Renal cortical epithelial cell (primary cell): ENCODE results near the gene STK16. TPM values are rescaled to one million over a fixed set of nuclear protein-coding genes. Genes with fewer than 3 reads are reported as not detected.

Experiments
- DNase-seq: peaks from one replicate; pipeline ENCODE4 v3.0.0-alpha.2; 2011; ENCODE audit warnings: low read depth
- total RNA-seq: library from RNA; depleted of rRNA; stranded (reverse); fragments of >200 nt; gene quantifications from 2 replicates; pipeline ENCODE4 v1.2.3, GENCODE V29; 2014

The STK16 gene
- total RNA-seq, 1 donor from 2014 or later: 52.7 TPM

DNA sequence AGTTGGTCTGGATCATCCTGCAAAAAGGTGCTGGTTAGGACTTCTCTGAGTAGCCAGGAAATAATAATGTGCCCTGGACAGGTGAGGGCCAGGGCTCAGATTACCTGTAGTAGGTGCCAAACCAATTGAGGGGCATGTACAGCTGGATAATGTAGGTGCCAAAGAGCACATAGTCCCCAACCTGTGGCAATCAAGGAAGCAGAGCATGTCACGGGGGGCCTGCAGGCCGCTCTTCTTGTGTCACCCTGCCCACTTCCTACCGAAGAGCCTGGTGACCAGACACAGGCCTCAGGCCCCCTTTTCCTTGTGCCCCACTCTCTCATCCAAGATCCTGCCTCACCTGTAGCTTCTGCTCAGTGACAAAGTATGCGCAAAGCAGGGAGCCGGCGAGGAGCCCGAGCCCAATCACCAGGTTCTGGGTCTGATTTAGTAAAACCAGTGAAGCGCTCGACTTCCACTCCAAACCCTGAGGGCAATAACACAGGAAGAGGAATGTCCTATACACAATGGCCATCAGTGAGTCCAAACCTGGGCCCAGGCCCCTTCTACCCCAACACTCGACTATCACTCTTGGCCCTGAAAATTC lies 31.7 kb upstream of the STK16 start:
- no peak for DNase-seq

DNA sequence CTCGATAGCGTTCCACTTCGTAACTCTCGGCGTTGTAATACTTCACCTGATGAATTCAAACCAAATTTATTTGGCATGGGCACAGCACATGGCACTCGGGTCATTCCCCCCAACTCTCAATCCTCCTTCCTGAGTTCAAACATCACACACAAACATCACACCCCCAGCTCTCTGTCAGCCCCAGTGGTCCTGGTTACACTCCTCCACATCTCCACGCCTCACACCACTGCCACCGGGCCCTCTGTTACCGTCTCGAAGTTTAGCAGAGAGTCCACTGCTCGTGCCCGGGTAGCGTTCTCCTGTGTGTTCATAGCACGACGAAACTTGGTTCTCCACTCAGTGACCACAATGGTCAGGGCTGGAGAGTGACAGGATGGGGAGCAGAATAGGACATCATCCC lies 31.1 kb upstream of the STK16 start:
- DNase-seq: no peak

DNA sequence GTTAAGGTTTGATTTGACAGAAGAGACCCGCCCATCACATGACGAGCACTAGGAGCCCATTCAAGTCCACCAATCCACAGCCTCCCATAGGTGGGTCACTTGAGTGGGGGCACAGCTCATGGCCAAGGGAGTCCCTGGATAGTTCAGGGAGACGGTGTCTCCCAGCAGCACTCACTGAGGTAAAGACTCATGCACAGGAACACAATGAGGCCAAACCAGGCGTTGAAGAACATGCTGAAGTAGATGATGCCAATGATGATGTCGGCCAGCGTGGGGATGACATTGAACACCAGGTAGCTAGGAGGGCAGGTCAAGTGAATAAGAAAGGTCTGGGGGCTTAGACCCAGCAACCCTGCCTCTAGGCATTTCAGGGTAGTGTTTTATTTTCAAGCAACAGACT lies 30.5 kb upstream of the STK16 start:
- no peak for DNase-seq

DNA sequence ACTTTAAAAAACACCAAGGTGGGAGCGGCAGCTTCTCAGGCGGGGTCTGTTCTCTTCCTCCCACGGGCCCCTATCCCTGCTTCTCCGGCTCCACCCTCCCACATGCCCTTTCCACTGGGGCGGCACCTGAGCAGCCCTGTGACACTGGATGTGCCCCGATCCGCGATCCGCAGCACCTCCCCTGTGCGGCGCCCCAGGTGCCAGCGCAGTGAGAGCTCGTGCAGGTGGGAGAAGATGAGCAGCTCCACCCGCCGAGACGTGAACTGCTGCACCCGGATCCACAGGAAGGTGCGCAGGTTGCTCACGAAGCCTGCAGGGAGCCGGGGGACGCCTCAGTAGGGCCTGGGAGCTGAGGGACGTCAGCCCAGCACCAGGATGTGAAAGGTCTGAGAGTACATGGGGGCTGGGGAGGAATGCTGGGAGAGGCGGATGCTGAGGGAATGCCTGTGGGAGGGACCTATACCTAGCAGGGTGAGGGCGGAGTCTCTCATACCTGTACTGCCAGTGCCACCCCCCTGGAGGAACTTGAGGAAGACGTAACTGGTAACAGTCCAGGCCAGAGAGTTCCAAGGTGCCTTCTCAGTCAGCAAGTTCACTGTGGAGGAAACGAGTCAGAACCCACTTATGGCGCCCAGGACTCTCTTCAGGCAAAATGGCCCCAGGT lies 29.3 kb upstream of the STK16 start:
- no peak for DNase-seq

DNA sequence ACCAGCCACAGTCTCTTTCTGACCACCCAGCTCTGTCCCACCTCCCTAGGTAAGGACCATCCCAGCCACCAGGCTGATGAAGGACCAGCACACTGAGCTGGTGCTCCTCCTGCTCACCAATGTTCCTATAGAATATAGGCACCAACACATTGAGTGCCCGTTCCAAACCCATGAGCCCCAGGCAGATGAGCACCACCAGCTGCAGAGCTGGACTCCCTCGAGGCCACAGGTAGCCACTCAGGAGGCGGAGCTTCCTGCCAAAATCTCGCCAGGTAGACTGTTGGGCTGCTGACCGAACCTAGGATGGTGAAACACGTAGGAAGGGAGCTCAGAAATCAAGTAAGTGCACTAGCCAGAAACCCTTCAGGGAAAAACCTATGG lies 28.8 kb upstream of the STK16 start:
- DNase-seq: no peak

DNA sequence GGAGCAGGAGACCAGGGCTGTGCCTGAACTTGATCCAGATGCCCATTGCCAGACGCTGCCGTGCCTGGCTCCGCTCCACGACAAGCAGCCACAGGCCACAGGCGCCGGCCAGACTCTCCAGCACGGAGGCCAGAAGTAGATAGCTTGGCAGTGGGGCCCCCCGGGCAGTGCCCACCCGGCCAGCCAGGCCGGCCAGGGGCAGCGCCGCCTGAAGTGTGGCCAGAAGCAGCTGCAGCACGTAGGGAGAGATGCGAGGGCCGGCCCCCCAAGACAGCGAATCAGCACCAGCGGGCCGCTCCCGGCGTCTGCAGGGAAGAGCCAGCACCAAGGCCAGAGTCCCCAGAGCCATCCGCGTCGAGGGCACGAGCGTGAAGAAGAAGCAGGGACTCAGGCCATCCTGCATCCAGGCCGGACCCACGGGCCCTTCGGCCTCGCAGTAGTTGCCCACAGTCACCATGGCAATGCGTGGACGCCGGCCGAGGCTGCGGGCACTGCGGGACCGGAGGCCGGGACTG lies 27.0 kb upstream of the STK16 start:
- peak; percentile 39 for DNase-seq

- peak; percentile 72 for DNase-seq
These were observed 26.3 kb upstream of the STK16 start, which contains the start of gene ABCB6 for GRCh38 chr2:219218732-219219701. Gene ABCB6, minus strand, starts transcription at chr2:219218958. Its CDS starts 285 bp downstream, at chr2:219218673.

DNA sequence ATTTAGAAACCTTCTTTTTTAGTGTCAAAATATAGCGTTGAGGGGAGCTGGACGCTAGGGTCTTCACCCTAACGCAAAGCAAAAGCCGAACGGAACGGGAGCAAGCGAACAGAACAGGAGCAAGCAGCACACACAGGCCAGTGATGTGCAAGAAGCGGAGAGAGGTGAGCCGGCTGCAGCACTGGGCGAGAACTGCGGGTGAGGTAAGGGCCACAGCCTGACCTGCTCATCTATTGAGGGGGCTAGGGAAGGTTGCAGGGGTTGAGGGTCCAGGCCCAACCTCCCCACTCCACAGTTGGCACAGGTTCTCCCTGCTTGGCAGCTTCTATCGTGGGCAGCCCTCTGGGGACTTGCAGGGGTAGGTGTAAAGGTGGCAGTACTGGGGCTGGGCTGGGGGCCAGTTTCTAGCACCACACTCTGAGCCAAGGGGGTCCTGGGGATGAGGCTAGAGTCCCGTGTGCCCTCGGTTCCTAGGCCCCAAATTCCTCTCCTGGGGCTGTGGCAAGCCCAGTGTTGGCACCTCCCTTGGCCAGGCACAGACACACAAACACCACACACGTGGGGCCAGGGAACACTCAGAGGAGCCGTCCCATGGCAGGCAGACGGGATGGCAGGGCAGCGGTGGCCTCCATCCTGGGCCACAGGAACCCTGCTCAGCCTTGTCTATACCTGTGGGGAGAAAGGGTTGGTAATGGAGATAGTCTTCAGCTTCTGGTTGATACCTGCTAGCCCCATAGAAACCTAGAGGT lies 25.3 kb upstream of the STK16 start:
- no peak for DNase-seq

DNA sequence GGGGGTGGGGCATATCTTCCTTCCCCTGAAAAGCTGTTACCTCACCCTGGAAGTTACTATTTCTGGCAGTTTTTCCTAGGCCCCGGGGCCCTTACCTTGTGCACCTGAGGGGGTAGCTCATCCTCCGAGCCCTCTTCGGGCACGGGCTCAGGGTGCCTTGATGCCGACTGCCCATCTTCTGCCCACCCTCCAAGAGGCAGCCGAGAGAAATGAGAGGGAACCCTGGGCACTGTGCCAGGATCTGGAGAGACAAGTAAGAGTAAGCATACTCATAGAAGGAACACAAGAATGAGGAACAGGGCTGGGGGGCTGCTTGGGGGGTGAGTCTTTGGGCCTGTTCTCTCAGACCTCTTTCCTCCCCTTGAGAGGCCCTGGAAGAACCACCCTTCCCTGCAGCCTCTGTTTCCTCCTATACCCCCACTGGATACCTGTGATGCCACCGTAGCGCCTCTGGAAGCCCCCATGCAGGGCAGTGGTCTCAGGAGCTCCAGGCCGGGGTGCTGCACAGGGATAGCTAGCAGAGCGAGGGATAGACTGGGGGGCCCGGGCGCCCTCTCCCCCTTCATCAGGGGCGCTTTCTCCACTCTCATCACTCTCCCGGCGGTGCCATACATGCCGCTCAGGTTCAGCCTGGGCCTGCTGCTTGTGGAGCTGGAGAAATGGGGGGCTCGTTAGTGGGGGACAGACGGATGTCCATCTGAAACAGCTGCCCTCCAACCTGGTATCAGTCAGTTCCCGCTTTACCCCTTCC lies 24.5 kb upstream of the STK16 start:
- no peak for DNase-seq

DNA sequence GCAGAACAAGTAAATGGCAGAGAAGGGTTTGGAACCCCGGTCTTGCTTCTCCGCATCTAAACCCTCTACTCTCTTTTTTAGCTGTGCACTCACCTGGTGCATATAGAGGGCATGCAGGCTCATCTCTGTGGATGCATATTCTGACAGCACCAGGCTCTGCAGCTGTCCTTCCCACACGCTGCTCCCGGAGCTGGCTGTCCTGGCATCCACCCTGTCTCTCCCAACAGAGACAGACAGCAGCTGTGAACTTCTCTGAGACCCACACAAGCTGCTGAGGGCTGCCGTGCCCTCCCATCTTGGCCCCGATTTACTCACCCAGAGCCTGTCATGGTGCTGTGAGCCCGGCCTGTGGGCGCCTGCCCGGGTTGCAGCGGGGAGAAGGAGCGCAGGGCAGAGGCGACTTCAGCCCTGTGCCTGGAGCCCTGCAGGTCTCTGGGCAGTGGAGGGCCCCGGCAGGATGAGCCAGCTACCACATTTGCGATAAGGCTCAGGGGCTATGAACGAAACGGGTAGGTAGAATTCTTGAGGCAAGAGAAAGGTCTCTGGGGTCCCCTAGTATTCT lies 23.2 kb upstream of the STK16 start:
- DNase-seq: no peak

GRCh38 chr2:219223831-219224610 lies 21.3 kb upstream of the STK16 start:
- no peak for DNase-seq

GRCh38 chr2:219225350-219225749 lies 19.9 kb upstream of the STK16 start:
- DNase-seq: no peak

DNA sequence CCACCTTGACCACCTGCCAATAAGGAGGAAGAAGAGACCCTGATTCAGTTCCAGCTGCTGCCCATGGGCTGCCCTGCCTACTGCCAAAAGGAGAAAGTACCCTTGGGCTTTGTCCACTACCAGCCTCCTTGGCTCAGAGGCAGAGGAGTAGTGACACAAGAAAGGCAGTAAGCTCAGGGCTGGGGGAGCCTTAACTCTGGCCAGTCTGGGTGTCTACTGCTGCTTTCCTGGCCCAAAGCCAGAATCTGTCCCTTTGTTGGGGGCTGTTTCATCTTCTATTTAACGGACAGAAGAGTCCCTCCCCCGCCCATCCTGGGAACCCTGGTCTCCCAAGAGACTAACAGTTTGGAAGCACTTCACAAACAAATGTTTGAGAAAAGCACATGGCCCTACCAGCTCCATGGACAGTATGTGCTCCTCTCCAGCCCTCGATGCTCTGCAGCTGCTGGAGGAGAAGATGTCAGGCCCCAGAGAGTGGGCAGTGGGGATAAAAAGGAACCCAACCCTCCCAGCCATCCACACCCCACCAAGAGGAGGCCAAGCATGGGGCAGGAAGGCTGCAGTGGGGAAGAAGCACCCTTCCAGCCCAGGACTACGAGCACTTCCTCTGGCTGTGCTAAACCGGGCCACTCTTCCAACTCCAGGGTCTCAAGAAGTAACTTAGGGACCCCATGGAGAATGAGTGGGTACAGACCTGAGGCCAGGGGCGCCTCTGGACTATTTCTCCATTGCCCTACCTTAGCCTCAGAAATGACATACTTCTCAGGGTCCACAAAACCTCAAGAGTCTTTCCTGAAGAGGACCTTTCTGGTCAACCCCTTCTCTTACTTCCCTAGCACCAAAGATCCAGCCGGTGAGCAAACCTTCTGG lies 17.0 kb upstream of the STK16 start:
- no peak for DNase-seq

- DNase-seq: no peak
These were observed 16.4 kb upstream of the STK16 start for GRCh38 chr2:219228911-219229304.

GRCh38 chr2:219229305-219230058 lies 15.8 kb upstream of the STK16 start, which contains the start of the genes ANKZF1 and ATG9A:
Gene ANKZF1, plus strand, starts transcription at chr2:219229806. Its CDS starts 452 bp downstream, at chr2:219230258.
Gene ATG9A, minus strand, starts transcription at chr2:219229636. Its CDS starts 1,612 bp downstream, at chr2:219228024.
- DNase-seq: peak; percentile 96

GRCh38 chr2:219230059-219230540 lies 15.2 kb upstream of the STK16 start:
- DNase-seq: peak; percentile 40

DNA sequence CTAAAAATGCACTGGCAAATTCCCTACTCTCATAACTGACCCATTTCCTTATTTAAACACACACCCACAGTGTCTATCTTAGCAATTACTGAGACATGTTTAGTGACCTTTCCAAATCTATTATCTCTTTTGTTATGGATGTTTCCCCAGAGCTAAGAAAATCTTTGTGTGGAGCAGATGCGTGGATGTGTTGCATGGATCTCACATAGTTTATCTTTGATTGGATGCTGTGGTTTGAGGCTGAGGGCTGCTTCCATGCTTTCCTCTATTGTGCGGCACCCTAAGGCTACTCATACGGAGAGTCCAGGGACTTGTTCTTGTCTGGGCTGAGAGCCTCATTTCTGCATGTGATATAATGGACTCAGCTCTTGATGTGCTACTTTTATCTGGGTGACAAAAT lies 10.9 kb upstream of the STK16 start:
- no peak for DNase-seq
